GM18861 (cell line): ENCODE data around the gene SFXN5.
A peak's percentile ranks its signal among the peaks of the same experiment; 100 is the strongest.

Experiments used
- ATAC-seq: cut with Tn5 transposase; IDR thresholded peaks from one replicate; pipeline ENCODE4 v1.9.1; 2021; ENCODE audit not compliant: unreplicated experiment

Gene SFXN5

DNA sequence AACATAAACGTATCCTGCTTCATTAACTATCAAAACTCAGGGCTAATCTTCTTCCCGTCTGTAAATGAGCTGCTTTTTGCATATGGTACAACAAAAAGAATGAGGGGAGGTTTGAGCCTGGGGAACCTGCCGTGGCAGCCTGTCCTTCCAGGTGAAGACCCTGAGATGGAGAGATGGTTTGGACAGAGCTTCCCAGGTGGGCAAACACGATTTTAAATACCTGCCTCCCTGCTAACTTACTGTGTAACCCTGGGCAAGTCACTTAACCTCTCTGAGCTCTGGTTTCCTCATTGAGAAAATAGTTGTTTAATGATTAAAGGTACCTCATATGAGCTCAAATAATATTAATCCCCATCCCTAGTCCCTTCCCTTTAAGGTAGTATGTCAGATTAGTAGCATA, 145.1 kb downstream of the SFXN5 start:
- ATAC-seq = no peak

DNA sequence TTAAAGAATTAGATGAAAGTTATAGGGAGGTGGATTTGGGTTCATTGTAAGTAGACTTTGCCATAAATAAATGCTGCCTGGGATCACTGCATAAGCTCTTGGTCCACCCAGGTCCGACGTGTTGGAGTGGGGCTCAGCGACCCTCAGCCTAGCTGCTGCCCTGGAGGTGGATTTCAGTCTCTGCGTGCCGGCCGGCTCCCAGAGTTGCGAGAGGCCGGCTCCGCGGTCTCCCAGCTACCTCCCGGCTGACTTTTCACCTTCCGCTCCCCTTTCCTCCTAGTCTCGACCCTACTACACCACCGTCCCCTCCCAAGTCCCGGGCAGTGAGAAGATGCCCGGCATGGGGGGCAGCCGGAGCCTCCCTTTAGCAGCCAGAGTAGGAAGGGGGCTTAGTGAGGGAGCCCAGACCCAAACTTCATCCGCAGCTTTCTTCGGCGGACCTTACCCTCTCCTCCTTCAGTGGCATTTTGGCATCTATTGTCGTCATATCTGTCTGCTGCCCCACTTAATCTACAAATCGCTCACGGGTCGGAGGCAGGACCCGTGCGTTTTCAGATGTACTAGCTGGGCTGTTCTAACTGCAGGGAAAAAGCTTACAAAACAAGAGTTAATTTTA, 146.1 kb downstream of the SFXN5 start:
- no peak for ATAC-seq

DNA sequence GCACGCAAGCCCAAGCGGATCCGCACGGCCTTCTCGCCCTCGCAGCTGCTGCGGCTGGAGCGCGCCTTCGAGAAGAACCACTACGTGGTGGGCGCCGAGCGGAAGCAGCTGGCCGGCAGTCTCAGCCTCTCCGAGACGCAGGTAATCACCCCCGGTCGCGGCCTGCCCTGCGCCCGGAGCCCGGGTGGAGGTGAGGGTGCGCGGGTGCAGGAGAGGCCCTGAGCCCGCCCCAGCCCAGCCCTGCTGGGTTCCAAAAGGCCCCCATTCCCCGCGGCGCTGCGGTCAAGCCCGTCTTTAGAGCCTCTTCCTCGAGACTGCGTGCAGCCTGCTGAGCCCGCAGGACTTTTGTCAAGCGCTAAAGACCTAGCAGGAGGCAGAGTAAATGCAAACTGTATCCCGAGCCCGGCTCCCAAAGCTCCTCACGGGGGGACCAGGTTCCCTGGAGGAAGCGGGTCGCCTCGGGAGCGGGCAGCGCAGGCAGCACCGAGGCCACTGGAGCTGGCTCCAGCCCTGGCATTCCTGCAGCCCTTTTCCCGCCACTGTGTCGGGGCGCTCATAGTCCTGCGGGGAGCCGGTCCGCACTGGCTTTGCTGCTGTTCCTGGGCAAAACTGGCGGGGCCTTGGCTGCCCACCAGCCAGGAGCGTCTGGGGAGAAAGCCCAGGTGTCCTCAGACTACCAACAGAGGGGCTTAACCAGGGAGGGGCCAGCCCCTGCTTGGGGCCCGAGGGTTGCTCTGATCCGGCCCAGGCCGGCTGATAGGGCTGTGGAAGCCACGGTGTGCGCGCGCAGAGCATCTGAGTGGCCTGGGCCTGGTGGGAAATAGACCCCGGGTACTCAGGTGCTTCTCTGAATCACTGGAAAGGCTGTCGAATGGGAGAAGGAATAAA, 146.9 kb downstream of the SFXN5 start:
- ATAC-seq = peak; percentile 53

DNA sequence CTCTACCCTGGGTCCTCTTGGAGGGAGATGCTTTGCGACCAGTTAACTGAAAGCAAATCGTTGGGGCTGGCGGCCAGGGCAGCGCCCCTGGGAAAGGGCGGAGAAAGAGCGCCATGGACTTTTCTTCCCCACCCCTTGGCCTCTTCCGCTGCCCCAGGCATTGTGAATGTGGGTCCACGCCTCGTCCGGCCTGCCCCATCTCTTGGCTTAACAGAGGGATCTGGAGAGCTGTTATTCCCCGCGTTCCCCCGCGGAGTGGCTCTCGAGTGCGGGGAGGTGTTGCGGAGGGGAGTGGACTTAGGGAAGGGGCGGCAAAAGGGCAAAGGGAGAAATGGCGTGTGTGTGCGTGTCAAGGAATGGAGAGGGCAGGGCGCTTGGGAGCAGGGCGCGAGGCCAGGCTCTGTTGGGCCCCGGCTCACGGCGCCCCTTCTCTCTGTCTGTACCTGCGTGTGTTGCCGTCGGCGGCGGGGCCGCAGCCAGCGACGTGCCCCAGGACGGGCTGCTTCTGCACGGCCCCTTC, 147.6 kb downstream of the SFXN5 start:
- no peak for ATAC-seq

- no peak for ATAC-seq
Measured at GRCh38 chr2:72921853-72922252, 149.7 kb downstream of the SFXN5 start.

- ATAC-seq = no peak
Measured at GRCh38 chr2:72921088-72921851, 150.2 kb downstream of the SFXN5 start.

DNA sequence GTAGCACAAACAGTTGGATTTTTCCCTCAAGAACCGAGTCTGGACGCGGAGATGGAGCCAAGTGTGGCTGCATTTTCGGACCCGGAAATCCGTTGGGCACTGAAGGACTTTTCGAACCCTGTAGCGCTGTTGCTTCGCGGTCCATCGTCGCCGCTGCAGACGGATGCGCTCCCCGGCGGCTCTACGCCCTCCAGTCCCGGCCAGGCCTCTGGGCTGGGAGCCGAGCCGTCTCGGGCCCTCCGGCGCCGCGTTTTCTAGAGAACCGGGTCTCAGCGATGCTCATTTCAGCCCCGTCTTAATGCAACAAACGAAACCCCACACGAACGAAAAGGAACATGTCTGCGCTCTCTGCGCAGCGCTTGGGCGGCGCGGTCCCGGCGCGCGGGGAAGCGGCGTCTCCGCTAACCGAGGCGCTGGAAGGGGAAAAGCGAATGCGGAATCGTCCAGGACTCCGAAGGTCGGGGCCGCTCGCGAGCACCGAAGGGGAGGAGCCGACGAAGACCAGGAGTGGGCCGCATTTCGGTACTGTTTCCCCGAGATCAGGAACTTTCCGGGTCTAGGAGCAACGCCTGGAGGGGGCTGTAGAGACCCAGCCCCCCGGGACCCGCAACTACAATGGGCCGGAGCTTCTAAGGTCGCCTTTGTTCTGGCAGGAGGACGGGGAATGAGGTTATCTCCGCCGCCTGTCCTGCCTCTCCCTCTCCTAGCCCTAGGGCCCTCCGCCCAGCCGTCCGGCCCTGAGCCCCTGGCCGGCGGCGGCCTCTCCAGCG, 151.0 kb downstream of the SFXN5 start:
- no peak for ATAC-seq

DNA sequence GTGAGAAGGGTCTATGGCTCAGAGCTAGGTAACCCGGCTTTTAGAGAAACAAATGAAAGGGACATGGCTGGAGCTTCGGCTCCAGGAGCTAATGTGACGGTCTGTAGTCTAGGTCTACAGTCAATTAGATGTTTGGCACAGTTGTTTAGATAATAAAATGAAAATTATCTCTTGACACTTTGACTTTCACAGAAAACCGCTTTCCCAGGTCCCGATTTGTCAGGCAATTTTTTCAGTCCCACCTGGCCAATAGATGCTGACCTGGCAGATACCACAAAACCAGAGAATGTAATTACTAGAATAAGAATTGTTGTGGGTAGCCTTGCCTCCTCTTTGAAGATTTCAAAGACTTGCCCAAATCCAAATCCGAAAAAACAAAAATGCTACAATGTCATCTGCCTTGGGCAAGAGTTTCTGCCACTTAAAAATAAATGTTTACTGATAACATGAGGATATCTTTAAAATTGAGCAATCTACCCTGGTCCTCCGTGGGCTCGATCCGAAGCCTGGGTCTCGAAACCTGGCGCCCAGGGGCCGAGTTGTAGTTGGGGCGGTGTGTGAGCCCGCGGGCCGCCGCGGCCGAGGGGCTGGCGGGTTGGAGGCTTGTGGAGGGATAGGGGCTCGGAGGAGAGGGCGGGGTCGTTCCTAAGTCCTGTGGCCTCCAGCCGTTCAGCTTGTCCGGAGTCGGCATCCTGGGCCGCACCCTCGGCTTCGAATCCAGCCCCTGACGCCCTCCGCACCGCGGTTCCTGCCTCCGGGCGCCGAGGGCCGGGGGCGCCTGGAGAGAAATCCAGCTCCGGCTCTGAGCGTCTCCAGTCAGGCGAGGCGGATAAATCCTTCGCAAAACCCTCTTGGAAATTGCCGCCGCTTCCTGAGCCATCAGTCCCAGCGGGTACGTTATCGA, 151.8 kb downstream of the SFXN5 start:
- no peak for ATAC-seq

- ATAC-seq = peak; percentile 0
Measured at GRCh38 chr2:72917877-72918553, 153.5 kb downstream of the SFXN5 start.

DNA sequence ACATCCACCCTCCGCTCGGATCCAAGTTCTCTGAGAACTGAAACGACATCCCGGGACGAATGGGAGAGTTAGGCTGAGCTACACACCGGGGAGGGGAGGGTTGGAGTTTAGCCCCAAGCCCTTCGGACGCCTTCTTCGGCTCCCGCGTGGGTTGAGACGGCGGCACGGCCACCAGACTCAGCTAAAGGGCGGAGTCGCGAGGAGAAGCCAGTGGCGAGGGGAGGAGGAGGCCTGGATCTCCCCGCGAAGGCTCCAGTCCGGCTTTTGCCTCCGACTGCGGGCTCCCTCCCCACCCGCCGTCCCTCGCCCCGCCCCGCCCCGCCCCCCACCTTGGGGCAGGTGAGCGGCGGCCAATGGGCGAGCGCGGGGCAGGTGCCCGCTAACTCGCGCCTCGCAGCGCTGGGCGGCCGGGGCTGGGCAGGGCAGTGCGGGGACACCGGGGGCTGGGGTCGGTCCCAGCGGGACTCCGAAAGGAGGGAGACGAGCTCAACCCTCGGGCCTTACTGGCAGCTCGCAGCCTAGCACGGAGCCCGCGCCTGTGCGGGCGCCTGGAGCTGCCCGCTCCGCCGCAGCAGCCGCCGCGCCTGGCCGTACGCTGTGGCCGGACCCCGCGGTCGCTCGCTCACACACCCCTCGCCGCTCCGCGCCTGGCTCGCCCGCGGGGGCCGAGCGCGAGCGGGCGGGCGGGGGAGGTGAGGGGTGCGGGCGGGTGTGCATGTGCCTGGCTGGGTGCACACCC, 154.2 kb downstream of the SFXN5 start, which contains the start of gene EMX1:
TSS of gene EMX1 (plus strand) at position 382 of the 739 bp plus-strand sequence. CDS start at position 716, 334 bp downstream.
- ATAC-seq = peak; percentile 30

DNA sequence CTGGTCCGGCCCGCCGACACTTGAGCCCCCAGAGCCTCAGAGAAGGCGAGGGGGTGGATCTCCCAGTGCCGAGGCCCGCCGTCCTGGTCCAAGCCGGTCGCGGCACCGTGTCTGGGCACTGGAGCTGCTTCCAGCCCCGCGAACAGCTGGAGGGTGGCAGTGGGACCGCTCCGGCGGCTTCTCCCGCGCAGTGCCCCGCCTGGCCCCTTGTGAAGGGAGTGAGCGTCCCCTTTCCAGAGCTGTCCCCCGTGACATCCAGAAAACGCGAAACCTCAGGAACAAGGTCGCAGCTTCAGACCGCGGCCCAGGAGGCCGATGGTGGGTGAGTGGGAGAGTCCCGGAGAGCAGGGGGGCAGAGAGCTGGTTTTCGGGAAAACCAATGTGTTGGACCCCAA, 154.8 kb downstream of the SFXN5 start:
- ATAC-seq = no peak

- ATAC-seq = peak; percentile 66
Measured at GRCh38 chr2:72915907-72916742, 155.4 kb downstream of the SFXN5 start.

DNA sequence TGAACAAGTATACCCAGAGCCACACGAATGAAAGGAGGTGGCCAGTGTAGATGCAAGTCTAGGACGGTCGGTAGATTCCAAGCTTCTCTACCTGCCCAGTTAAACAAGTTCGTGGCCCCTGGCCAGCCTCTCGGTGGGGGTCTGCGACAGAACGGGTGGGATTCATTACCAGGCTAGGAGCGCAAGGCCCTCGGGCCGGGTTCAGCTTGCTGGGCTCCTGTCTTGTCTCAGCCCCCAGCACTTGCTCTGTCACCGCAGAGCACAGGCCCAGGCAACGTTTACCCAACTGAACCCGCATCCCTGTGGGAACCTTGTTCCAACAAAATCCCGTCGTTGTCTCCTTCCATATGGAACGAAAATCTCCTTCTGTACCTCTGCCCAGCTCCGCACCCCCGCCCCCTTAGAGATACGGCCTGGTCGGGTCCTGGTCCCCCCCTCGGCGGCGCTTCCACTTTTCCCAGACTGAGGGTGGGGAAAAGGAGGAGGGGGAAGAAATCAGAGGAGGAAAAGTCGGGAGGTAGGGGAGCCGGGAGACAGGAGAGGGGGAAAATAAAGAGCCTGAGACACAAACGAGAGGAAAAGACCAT, 156.1 kb downstream of the SFXN5 start:
- ATAC-seq = no peak

GRCh38 chr2:72914589-72915319, 156.8 kb downstream of the SFXN5 start:
- ATAC-seq = no peak

DNA sequence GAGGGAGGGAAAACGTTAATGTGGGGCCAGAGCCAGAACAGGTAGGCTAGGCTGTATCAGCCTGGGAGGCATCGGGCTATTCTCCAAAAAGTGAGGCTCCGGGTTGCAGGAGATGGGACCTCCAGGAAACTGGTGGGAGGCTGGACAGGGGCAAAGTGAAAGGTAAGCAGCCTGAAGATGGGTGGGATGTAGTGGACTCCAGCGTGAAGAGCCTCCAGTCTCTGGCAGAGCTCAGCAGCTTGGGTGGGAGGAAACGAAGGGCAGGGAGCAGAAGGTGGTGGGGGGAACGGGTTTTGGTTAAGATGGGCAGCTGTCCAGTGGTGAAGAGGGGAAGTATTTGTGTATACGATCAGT, 157.3 kb downstream of the SFXN5 start:
- no peak for ATAC-seq

DNA sequence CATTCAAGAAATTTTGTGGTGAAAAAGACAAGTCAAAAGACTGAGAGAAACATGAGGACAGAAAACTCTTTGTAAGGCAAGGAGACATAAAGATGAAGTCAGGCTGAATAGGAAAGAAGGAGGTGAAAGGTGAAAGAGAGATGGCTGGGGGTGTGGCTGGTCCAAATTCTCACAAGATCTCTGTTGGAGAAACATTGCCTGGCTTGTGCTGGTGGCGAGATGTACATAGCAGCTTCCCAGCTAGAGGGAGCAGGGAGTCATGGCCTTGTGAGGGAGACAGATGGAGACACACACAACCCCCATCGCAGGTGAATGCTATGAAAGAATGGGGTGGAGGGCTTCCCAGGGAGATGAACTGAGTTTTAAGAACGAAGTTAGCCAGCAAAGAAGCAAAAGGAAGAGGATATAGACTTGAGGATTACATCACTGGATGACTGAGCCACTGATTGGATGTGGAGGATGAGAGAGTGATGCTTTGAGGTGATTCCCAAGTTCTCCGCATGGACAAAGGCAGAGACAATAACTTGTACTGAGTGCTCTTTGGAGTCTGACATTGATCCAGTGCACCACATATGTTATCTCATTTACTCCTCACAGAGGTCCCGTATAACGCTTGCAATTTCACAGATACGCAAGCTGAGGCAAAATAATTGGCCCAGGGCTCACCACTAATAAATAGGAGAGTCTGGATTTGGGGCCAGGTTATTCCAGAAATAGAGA, 157.9 kb downstream of the SFXN5 start:
- no peak for ATAC-seq
